GM19240 (cell line): ENCODE data around the gene FAM168B.

ENCODE experiments used
- DNase-seq: peaks from one replicate; pipeline ENCODE4 v3.0.0; 2011; ENCODE audit warnings: low spot score; ENCODE audit not compliant: insufficient read length

FAM168B gene

DNA sequence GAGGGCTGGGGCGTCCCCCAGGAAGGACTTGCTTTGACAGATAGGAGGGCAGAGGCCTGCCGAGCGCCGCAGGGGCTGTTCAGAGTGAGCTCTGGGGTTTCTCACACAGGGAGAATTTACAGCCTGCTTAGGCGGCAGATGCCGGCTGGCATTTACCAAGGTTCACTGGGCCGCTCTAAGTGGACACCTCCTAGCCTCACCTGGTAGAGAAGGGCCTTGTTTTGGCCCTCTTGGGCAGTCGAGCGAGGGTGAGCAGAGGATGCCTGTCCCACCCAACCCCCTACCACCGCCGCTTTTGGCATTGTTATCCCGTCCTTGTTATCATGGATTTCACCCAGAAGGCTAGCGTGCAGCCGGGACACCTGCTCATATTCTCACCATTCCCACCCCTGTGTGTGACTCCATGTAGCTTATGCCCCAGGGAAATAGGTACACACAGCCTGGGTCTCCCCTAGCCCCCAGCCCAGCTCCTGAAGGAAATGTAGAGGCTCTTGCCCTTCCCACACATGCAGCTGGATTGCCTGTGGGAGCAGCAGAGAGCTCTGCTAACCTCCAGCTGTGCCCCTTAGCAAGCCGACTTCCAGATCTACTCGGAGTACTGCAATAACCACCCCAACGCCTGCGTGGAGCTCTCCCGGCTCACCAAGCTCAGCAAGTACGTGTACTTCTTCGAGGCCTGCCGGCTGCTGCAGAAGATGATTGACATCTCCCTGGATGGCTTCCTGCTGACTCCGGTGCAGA lies 52.4 kb downstream of the FAM168B start:
- DNase-seq = no peak

DNA sequence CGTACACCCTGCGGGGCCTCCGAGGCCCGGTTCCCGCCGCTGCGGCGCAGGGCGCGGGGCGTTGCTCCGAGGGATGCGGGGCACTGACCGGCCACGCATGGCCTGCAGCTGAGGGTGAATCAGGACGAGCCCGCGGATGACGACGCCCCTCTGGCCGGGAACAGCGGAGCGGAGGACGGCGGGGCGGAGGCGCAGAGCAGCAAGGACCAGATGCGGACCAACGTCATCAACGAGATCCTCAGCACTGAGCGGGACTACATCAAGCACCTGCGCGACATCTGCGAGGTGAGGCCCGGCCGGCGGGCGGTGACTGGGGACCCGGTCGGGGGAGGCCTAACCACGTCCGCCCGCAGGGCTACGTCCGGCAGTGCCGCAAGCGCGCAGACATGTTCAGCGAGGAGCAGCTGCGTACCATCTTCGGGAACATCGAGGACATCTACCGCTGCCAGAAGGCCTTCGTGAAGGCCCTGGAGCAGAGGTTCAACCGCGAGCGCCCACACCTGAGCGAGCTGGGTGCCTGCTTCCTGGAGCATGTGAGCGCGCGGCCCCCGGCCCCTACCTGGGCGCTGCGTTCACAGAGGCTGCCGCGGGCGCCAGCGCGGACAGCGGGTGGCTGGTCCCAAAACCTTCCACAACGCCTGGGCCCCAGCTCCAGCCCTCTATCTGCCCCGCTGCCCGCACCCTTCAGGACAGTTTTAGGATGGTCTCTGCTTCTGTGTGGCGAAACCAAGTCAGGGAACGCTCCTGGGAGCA lies 53.2 kb downstream of the FAM168B start:
- DNase-seq = no peak

DNA sequence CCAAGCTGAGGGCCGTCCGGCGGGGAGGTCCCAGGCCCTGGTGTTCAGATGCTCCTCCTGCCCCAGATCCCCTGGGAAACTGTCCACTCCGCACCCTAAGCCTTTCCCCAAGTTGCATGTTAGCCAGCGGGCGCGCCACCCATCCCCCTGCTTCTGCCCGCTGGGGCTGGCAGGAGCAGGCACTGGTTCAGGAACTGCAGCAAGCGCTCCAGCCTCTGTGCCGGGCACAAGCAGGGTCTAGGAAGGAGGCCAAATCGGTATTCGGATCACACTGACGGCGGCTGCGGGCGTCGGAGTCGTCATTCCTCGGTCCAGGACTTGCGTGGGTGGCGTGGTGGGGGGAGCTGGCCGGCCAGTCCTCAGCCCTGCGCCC lies 53.7 kb downstream of the FAM168B start:
- no peak for DNase-seq

DNA sequence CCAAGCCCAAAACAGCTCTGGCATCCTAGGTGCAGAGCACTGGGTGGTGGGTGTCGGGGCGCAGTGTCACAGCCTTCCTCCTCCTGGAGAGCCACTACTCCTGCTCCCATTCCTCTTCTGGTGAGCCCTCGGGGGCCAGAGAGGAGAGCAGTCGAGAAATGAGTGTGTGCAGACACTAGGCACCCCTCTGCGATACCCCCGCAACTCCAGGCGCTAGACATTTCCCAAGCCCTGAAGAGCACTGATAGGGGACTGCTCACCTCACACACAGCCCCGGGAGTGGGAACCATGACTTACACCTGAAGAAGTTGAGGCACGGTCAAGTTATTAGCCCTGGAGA lies 54.2 kb downstream of the FAM168B start:
- DNase-seq = no peak

DNA sequence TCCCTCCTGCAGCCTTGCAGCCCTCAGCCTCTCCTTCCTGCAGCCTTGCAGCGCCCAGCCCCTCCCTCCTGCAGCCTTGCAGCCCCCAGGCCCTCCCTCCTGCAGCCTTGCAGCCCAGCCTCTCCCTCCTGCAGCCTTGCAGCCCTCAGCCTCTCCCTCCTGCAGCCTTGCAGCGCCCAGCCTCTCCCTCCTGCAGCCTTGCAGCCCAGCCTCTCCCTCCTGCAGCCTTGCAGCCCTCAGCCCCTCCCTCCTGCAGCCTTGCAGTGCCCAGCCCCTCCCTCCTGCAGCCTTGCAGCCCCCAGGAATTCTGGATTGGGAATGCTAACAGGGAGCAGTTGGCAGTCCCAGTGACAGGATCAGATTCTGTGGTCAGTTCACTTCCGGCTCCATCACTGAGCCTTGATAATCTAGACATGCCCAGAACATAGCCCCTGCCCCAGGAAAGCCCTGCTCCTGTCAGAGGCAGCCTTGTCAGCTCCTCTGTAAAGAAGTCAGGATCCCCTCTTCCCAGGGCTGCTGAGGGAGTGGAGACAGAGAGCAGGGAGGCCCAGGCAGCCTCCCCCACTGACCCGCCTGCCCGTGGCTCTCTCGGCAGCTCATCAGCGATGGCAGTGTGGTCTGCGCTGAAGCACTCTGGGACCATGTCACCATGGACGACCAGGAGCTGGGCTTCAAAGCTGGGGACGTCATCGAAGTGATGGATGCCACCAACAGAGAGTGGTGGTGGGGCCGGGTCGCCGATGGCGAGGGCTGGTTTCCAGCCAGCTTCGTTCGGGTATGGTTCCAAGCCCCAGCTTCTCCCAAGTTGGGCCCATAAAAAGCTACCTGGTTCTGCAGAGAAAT lies 54.8 kb downstream of the FAM168B start:
- no peak for DNase-seq

DNA sequence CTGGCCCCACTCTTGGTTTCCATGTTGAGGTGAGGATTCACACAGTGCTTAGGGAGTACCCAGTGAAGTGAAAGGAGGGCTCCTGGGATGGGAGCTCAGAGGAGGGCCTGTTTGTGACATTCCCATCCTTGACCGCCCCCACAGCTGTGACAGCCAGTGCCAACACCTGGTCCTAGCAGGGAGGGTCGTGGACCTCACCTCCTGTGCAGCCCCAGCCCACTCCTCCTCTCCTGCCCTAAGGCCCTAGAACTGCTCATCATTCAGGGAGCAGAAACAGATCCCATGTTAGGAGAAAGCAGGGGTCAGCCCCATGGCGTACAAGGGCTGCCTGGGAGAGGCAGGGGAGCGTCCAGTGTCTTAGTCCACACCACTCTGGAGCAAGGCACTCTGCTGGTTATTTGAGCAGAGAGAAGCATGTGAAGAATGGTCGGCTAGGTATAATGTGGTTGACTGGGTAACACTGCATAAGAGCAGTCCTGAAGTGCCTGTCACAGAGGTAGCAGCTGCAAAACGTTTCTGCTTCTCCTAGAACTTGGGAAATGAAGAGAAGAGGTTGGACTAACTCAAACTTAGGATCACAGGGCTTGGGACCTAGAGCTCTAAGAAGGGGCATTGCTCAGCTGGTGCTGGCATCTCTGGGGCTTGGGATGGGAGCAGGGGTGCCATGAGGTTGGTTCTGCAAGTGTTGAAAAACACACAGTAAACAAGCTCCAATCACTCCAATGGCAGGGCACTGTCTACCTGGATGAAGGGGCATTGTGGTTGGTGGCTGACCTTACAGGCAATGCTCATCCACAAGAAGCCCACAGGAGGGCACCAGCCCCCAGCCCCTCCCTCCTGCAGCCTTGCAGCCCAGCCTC lies 55.6 kb downstream of the FAM168B start:
- DNase-seq = no peak

DNA sequence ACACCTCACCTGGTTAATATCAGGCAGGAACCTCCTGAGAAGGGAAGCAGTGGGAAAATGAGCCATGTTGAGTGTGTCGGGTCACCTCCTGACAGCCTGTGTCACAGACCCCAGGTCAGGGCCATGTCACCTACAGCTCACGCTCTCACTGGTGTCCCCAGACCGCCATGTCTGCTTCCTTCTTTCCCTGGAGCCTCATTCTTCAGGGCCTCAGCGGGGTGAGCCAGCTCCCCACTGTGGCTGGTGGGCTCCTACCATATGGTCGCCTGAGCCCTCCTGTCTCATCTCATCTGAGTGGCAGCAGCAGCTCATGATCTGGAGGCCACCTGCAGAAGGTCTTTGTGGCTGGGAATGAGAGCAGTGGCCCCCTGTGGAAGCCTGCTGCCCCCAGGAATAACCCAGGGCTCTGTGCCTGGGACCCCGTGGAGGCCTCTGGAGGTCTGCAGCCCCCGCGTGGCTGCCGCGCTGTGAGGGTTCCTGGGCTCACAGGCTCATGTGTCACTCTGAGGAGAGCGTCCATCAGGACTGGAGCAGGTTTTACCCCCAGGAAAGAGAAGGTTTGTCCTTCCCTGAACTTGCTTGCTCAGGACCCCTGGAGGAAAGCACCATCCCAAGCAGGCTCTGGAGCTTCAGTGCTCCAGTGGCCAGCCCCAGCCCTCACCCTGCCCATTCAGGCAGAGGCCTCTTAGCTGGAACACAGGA lies 56.4 kb downstream of the FAM168B start:
- DNase-seq = no peak

DNA sequence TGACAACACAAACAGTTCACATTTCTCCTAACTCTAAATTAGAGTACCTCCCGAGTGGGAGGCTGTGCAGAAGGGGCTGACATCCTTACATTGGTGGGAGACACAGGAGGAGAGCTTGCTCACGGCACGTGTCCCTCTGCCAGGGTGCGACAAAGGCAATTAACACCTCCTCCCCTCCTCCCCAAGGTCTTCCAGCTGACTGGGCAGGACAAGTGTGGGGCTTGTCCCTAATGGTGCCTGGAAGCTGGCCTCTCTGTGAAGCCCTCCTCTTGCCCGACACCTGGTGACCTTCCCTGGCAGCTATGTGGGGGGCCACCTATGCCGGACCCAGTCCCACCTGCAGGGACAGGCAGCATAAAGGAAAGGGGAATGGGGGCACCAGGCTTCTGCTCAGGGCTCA lies 57.0 kb downstream of the FAM168B start:
- no peak for DNase-seq

DNA sequence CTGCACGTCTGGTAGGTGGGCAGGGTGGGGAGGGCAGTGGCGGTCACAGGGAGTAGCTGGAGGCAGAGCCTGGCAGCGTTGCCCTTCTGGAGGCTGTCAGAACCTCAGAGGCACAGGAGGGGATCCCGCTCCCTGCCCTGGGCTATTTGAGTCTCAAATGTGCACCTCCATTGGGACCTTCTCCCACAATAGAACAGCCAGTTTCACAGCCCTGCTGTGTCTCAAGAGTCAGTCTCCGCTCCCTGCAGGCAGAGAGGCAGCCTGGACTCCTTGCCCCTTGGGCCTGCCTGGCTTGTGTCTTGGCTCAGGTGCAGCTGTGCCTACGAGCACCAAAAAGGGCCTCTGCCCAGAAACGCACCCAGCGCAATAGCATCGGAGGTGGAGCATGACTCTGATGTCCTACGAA lies 57.4 kb downstream of the FAM168B start:
- DNase-seq = no peak

DNA sequence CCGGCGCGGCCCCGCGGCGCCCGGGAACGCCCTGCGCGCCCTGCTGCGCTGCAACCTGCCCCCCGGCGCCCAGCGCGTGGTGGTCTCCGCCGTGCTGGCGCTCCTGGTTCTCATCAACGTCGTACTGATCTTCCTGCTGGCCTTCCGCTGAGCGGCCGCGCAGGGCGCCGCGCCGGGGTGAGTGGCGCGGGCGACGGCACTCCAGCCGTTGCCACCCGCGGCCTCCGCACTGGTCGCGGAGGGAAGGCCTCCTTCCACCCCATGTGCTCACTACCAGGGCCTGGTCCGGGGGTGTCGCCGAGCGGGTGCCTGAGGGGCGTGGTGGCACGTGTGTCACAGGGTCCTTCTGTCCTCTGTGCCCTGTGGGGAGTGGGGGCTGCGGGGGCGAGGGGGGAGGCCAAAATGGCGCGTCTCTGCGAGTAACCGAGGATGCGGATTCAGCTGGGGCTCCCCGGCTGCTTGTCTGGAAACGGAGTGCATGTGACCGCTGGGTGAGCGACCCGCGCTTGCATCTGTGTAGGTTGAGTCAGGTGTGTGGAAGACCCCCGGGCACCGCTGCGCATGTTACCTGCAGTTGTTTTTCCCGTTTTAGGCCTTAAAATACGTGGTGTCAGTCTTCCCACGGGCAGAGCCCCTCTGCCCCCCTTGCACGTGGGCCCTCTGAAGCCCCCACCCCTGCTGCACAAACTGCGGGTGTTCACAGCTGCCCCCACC lies 58.0 kb downstream of the FAM168B start:
- DNase-seq = no peak

DNA sequence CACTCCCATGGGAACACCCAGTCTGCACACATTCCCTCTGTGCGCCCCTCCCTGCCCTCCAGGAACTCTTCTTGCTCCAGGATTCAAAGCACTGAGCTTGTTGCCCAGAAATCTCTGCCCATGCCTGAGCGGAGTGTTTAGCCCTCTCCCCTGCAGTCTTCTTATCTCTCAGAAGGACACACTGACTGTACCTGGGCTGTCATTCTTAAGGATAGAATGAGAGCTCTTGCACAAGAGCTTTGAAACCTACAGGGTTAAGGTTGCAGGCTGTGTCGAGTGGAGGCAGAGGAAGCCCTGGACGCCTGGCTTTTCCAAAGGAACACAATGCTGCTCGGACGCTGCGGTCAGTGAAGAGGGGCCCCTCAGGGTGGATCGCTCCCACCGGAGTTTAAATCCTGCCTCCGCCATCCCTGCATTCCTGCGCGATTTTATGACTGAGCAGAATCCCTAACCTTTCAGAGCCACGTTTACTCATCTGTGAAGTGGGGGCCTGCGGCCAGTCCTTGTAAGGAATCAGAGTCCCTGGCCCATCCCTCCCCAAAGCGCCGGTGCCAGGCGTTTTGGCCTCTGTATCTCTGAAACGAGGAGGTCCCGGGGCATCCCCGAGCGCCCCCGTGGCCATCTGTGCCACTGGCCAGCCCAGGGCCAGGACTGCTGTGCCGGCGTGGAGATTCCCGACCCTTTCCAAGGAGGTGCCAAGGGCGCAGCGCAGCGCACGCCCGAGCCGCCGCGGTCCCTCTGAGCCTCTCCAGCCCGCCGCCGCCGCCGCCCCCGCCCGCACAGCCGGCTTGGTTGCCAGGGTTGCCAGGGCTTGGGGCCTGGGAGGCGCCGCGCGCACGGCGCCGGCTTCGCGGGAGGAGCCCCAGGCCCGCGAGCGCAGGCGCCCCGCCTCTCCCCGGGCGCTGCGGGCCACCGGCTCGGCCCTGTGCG lies 58.9 kb downstream of the FAM168B start:
- no peak for DNase-seq

DNA sequence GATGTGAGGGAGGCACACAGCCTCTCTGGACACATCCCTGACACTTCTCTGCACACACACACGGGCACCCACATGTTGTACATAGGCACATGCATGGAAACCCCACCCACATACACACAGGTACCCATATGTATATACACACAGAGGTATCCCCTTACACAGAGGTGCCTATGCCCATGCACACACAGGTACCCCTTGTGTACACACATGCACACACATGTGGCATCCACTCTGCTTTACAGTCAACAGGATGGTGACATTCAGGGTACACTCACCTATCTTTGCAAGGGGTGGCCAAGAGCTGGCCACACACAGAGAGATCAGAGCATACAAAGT lies 59.5 kb downstream of the FAM168B start:
- no peak for DNase-seq

DNA sequence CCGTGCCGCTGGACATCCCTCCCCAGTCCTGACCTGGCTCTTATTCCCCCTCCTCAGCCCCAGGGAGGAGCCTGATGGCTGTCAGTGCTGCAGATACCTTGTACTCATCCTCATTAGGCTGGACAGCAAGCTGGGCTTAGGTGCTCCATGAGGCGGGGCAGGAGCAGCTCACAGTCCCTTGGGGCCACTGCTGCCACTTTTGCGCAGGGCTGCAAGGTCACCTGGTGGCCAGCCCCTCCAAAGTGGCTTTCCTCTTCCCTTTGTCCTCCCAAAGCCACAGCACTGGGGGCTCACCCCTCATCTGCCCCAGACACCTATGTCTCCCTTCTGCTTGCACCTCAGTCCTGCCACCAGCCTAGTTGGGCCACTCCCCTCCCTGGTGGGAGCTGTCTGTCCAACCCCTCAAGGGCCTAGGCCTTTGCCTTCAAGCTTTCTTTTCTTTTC lies 60.8 kb downstream of the FAM168B start:
- DNase-seq = no peak

DNA sequence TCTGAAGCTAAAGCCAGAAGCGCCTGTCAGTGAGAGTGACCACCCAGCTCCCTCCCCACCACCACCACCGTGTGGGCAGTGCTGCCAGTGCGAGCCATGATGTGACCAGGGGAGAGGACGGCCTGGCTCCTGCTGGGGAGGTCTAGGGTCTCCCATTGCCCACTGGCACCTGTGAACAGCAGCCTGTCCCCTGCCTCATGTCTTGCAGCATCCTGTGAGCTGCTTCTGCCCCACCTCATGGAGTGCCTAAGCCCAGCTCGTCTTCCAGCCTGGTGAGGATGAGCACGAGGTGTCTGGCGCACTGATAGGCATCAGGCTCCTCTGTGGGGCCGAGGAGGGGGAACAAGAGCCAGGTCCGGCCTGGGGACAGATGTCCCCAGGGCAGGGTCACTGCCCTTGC lies 61.4 kb downstream of the FAM168B start:
- no peak for DNase-seq

DNA sequence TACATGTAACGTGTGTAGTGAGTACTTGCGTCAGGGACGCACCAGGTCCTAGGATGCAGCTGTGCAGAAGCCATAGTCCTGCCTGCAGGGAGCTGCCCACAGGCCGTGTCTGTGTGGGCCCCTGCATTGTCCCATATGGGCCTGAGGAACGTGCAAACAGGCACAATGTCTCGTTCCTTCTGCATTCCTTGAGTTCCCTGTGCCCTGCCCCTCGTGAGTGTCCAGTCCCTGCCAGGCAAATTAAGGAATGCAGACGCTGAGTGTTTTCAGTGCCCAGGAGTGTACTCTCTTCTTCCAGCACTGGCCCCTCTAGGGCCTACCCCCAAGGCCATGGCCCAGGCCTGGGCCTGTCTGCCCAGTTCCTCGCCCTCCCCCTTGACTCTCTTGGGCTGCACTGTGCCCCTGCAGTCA lies 61.8 kb downstream of the FAM168B start:
- no peak for DNase-seq

DNA sequence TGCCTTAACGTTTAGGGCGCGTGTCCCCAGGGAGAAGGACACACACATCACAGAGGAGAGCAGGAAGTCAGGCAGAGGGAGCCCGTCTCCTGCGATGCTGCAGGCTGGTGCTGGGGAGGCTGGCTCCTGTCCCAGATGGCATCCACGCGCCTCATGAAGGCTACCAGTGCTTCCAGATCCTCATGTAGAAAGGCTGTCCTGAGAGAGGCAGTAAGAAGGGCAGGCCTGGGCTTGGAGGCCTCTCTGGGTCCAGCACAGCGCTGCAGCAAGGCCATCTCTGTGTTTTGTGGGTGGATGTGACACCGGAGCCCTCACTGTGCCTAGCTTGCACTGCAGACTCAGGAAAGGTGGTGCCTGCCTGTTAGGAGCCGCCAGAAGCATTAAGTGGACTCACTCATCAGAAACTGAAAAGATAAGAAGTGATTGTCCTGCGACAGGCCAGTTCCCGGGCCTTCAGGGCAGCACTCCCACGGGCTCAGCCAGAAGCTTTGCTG lies 62.7 kb downstream of the FAM168B start:
- DNase-seq = no peak

DNA sequence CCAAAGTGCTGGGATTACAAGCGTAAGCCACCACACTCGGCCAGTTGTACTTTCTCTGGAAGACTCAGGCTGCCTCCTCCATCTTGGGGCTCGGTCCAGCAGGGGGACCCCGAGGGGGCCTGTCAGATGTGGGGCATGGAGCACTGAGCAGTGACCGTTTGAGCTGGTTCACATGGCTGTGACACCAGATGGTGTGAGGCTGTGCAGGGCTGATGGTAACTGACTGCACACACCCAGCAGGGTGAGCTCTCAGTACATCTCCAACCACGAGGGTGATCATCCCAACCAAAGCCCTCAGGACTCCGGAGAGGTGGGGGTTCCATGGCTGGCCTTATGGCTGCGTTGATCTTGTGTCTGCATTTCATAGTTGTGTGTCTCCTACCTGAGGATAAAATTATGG lies 63.4 kb downstream of the FAM168B start:
- no peak for DNase-seq

DNA sequence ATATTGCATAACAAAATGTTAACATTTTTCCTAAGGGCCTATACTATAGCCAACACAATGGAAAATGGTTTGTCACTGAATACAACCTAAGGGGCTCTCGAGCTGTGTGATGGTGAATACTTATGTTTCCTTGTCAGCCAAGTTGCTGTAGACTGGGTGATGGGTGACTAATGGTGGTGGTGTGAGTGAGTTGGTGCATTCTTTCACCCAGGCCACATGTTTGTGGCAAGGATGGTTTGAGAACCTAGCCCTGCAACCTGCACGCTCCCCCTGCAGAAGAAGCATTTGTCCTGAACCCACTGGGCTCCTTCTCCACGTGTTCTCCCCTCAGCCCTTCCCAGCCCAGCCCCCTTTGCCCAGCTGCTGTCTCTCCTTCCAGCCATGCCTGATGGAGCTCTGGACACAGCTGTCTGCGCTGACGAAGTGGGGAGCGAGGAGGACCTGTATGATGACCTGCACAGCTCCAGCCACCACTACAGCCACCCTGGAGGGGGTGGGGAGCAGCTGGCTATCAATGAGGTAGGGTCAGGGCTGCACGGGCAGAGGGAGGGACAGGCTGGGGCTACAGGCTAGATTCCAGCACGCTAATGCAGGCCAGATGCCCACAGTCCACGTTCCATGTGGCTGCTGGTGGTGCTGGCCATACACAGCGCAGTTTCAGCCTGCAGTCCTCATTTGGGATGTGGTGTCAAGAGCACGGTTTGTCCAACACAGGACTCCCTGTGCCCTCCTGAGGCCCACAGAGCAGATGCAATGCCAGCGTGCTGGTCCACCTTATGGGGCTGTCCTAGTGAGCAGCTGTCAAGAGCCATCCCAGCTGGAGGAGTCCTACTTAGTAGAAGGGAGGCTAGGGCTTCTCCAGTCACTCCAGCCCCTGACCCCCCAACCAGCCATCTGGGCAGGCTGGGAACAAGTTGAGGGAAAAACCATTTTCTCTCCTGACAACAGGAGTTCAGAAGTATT lies 65.4 kb downstream of the FAM168B start:
- no peak for DNase-seq
